Fibroblast of skin of left quadriceps (primary cell): ENCODE results near the gene RNU2-1.
"Not testable (repeated sequence)": the region's sequence is repeated elsewhere in the genome, so short reads cannot be mapped to it uniquely, and the experiment has no call there.

Experiments
- DNase-seq, 2 experiments: peaks; one replicate each; pipeline ENCODE4 v3.0.0-alpha.2; 2013; ENCODE audit warnings: low read depth in 2 of 2

Gene RNU2-1

DNA sequence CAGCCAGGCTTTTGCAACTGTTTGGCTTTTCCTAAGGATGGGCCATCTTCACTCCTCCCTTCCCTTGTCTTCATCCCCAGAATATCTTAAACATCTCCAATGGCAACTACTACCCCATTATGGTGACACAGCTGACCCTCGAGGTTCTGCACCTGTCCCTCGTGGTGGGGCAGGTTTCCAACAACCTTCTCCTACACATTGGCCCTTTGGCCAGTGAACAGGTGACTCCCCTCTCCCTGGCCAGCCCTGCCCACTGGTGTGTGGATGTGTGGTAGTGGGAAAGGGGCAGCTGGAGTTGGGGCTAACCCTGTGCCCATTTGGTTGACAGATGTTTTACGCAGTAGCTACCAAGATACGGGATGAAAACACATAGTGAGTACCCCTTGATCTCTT is 17.4 kb downstream of the RNU2-1 start:
- no peak for DNase-seq

DNA sequence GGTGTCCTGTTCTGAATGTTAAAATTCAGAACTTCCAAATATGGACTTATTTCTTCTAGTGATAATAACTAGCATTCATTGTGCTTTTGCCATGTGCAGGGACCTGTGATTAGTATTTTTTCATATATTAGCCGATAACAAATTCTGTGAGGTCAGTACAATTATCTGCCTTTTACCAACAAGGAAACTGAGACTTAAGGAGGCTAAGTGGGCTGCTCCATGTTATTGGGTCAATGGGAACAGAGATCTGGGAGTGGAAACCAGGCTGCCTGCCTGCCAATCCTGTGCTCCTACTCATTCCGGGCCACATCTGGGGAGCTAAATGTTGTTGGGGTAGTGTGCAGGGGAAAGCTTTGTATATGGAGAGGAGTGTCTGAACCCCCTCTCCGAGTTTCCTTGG is 18.4 kb downstream of the RNU2-1 start:
- DNase-seq: no peak

DNA sequence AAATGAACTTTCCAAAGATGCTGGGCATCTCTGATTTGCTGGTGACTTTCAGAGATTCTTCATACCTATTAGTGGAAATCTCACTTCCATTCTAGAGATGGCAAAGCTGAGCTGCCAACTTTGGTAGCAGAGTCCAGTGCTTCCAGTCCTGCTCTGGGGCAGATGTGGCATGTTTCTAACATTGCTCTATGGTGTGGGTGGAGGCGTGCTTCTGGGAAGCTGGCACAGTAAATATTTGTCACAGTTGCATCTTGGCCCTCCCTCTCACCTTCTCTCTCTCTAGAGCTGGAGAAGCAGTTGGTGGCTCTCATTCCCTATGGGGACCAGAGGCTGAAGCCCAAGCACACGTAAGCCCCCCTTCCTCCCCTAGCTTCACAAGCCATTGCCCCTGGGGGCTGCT is 20.2 kb downstream of the RNU2-1 start:
- DNase-seq: no peak

DNA sequence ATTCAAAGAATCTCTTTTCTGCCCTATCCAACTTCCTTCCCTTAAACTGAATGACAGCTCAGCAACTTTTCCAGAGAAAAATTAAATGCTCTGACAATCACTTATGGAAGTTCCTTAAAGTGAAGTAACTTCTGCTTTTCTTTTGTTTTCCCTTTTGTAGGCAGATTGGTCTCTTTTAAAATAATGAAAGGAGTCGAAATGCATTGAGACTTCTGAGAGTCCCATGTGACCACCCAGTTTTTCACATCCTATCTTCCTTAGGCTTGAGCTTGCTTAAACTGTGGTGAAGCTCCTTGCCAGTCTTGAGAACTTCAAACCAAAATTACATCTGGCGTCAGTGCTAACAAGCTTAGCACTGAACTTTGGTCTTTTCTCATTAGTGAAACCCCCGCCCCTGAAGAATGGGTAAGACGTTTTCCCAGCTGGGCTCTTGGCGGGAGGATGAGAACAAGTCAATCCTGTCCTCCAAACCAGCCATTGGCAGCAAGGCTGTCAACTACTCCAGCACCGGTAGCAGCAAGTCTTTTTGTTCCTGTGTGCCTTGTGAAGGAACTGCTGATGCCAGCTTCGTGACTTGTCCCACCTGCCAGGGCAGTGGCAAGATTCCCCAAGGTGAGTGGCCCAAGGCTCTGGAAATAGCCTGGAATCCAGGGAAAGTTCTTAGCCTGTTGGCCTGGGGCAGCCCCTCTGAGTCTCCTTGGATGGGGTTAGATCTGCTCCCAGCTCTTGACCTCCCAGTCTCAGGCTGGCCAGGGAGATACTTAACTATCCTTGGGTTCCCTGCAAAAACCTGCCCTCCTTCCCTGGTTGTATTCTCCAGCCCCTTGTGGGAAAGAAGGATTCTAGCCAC is 20.9 kb downstream of the RNU2-1 start:
- DNase-seq: no peak

DNA sequence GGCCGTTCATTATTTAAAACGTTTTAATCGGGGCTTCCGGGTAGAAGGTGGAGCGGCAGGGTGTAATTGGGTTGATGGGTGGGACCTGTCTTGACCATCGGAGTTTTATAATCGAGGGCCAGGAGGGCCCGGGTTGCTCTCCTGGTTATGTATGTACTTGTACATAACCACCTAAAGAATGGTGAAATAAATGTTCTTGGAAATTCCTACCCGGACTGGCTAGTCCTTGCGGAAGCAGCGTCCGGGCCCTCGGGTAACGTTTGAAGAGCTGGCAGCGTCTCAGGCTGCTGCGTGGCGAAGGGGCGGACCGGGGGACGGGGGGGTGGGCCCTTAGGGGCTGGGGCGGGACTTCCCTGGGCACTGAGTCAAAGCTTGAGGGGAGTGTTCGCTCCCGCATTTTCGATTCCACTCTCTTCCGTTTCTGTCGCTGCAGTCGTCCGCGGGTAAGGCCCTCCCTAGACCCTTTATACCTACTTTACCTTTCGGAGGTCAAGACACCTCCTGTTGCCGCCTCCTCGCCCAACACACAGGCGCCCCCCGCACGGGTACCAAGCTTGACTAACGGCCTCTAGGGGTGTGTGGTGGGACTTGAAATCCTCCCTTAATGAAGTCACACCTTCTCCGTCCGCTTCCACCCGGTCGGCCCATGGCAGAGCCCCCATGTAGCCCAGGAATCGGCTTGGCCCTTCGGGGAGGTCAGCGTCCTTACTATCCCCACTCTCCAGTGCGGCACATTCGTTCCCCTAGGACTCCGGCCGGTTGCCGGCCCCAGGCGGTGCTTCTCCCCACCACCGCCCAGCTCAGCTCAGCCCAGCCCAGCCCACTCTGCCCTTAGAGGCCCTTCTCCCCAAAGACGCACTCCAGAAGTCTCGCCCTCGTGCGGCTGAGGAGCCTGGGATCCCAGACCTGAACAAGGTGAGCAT is 22.0 kb downstream of the RNU2-1 start, which contains the start of gene TMEM106A:
TSS of gene TMEM106A (plus strand) at position 396 of the 923 bp plus-strand sequence. CDS start 1,167 bp downstream, outside the sequence.
- peak; percentile 74 to 76 for DNase-seq

- DNase-seq: no peak
Observed at GRCh38 chr17:43211123-43211479, 22.7 kb downstream of the RNU2-1 start.

- no peak for DNase-seq
Observed at GRCh38 chr17:43210576-43210975, 23.2 kb downstream of the RNU2-1 start.

DNA sequence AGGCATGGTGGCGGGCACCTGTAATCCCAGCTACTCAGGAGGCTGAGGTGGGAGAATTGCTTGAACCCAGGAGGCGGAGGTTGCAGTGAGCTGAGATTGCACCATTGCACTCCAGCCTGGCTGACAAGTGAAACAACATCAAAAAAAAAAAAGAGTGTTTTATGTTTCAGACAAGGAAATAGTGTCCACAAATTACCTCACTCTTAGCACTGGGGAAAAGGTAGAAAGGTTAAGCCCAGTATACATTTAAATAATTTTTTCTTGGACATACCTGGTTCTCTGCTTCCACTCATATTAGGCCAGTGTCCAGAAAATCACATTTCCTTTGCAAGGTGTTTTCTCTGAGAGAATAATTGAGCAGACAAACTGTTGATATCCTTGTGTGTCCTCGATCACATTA is 30.8 kb downstream of the RNU2-1 start:
- DNase-seq: not testable (repeated sequence)

- no peak for DNase-seq
Observed at GRCh38 chr17:43200127-43200526, 33.6 kb downstream of the RNU2-1 start.

- DNase-seq: no peak
Observed at GRCh38 chr17:43199633-43200032, 34.1 kb downstream of the RNU2-1 start.

DNA sequence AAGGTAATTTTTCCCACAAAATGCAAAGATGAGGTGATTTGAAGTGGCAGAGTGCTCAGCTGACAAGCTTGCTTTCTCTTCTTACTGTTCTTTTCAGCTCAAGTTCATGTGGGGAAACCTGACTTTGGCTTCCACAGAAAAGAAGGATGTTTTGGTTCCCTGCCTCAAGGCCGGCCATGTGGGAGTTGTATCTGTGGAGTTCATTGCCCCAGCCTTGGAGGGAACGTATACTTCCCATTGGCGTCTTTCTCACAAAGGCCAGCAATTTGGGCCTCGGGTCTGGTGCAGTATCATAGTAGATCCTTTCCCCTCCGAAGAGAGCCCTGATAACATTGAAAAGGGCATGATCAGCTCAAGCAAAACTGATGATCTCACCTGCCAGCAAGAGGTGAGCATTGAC is 40.5 kb downstream of the RNU2-1 start:
- DNase-seq: no peak

- not testable (repeated sequence) for DNase-seq
Observed at GRCh38 chr17:43186656-43187055, 47.1 kb downstream of the RNU2-1 start.

DNA sequence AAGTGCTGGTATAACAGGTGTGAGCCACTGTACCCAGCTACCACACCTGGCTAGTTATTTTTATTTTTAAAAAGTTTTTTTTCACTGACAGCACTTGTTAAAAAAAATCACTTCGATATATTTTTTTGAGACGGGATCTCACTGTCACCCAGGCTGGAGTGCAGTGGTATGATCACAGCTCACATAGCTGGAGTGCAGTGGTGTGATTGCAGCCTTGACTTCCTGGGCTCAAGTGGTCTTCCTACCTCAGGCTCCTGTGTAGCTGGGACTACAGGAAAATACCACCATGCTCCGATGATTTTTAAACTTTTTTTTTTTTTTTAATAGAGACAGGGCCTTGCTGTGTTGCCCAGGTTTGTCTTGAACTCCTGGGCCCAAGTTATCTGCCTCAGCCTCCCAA is 49.9 kb downstream of the RNU2-1 start:
- no peak for DNase-seq
